Progenitor cell of endocrine pancreas (in vitro differentiated cells): Measurements from ENCODE around the gene CCNB1. TPM values are rescaled to one million over a fixed set of nuclear protein-coding genes. Genes with fewer than 3 reads are reported as not detected.
"Not testable (repeated sequence)": the region's sequence is repeated elsewhere in the genome, so short reads cannot be mapped to it uniquely, and the experiment has no call there.

Experiments used
- DNase-seq: peaks from one replicate; pipeline ENCODE4 v3.0.0; 2021; ENCODE audit warnings: low spot score; ENCODE audit not compliant: unreplicated experiment
- H3K27ac Mint-ChIP-seq: 2 replicates; pipeline ENCODE4 v1.8.0; 2021; ENCODE audit warnings: mild to moderate bottlenecking, moderate library complexity, mixed read lengths
- H3K27me3 Mint-ChIP-seq: 2 replicates; pipeline ENCODE4 v1.8.0; 2021; ENCODE audit warnings: mixed read lengths
- H3K36me3 Mint-ChIP-seq: 2 replicates; pipeline ENCODE4 v1.8.0; 2022; ENCODE audit warnings: mixed read lengths; ENCODE audit not compliant: insufficient read depth
- H3K4me1 Mint-ChIP-seq: 2 replicates; pipeline ENCODE4 v1.8.0; 2021; ENCODE audit warnings: low read depth, mixed read lengths
- H3K4me3 Mint-ChIP-seq: 2 replicates; pipeline ENCODE4 v1.8.0; 2021; ENCODE audit warnings: low read depth, mild to moderate bottlenecking, moderate library complexity, mixed read lengths
- H3K9me3 Mint-ChIP-seq: 2 replicates; pipeline ENCODE4 v1.8.0; 2021; ENCODE audit warnings: low read depth, mixed read lengths
- CTCF ChIP-seq: fragments of 200-600 bp; sonication (generic); IDR thresholded peaks from one replicate; pipeline ENCODE4 v1.5.0; 2021; ENCODE audit warnings: antibody characterized with exemption, mild to moderate bottlenecking; ENCODE audit not compliant: unreplicated experiment
- total RNA-seq: library from RNA; stranded (reverse); gene quantifications from 2 replicates; pipeline ENCODE4 v1.2.1, GENCODE V29; 2021

CCNB1 gene
- total RNA-seq, 1 donor from 2014 or later, result 105 TPM

GRCh38 chr5:69160651-69161050 lies 6.3 kb upstream of the CCNB1 start:
- TF ChIP-seq CTCF, result no peak
- no peaks in the 10 kb centered on the region for H3K4me1 Mint-ChIP-seq
- H3K36me3 Mint-ChIP-seq, result no peaks in the 10 kb centered on the region
- no peaks in the 10 kb centered on the region for H3K27me3 Mint-ChIP-seq
- H3K9me3 Mint-ChIP-seq, result peaks cover under 1% of the 10 kb centered on the region
- no peak for DNase-seq
- no peak overlapping the region for H3K27ac Mint-ChIP-seq
- H3K4me3 Mint-ChIP-seq, result no peak overlapping the region

- H3K9me3 Mint-ChIP-seq, result peaks cover 8% of the 10 kb centered on the region
- H3K27me3 Mint-ChIP-seq, result no peaks in the 10 kb centered on the region
- peaks cover 18% of the 10 kb centered on the region for H3K36me3 Mint-ChIP-seq
- H3K4me1 Mint-ChIP-seq, result peaks cover 17% of the 10 kb centered on the region
- peak overlapping the region; percentile 98 for H3K27ac Mint-ChIP-seq
- no peak for TF ChIP-seq CTCF
- H3K4me3 Mint-ChIP-seq, result peak overlapping the region; percentile 97
- DNase-seq, result no peak
Measured at GRCh38 chr5:69167493-69167855, 524 bp downstream of the CCNB1 start.

GRCh38 chr5:69167929-69168328 lies 979 bp downstream of the CCNB1 start:
- no peak for TF ChIP-seq CTCF
- peaks cover 18% of the 10 kb centered on the region for H3K36me3 Mint-ChIP-seq
- peak overlapping the region; percentile 98 for H3K27ac Mint-ChIP-seq
- peaks cover 8% of the 10 kb centered on the region for H3K9me3 Mint-ChIP-seq
- no peak for DNase-seq
- no peaks in the 10 kb centered on the region for H3K27me3 Mint-ChIP-seq
- peak overlapping the region; percentile 97 for H3K4me3 Mint-ChIP-seq
- H3K4me1 Mint-ChIP-seq, result peaks cover 17% of the 10 kb centered on the region

GRCh38 chr5:69170495-69170894 lies 3.5 kb downstream of the CCNB1 start:
- H3K27ac Mint-ChIP-seq, result no peak overlapping the region
- no peak for TF ChIP-seq CTCF
- H3K4me3 Mint-ChIP-seq, result no peak overlapping the region
- no peak for DNase-seq
- peaks cover 17% of the 10 kb centered on the region for H3K4me1 Mint-ChIP-seq
- H3K9me3 Mint-ChIP-seq, result peaks cover 8% of the 10 kb centered on the region
- peaks cover 26% of the 10 kb centered on the region for H3K36me3 Mint-ChIP-seq
- H3K27me3 Mint-ChIP-seq, result no peaks in the 10 kb centered on the region

- no peak for TF ChIP-seq CTCF
- DNase-seq, result no peak
- no peaks in the 10 kb centered on the region for H3K27me3 Mint-ChIP-seq
- peaks cover 25% of the 10 kb centered on the region for H3K36me3 Mint-ChIP-seq
- peaks cover 17% of the 10 kb centered on the region for H3K4me1 Mint-ChIP-seq
- peaks cover 5% of the 10 kb centered on the region for H3K9me3 Mint-ChIP-seq
- H3K4me3 Mint-ChIP-seq, result no peak overlapping the region
- H3K27ac Mint-ChIP-seq, result no peak overlapping the region
Measured at GRCh38 chr5:69170969-69171368, 4.0 kb downstream of the CCNB1 start.

GRCh38 chr5:69181659-69182293 lies 14.8 kb downstream of the CCNB1 start:
- not testable (repeated sequence) for DNase-seq, H3K4me3 Mint-ChIP-seq, H3K4me1 Mint-ChIP-seq, H3K9me3 Mint-ChIP-seq, H3K27me3 Mint-ChIP-seq, H3K36me3 Mint-ChIP-seq
- H3K27ac Mint-ChIP-seq, result peak overlapping the region; percentile 29
